Measurements from ENCODE around the gene ADAM30.

The ADAM30 gene

DNA sequence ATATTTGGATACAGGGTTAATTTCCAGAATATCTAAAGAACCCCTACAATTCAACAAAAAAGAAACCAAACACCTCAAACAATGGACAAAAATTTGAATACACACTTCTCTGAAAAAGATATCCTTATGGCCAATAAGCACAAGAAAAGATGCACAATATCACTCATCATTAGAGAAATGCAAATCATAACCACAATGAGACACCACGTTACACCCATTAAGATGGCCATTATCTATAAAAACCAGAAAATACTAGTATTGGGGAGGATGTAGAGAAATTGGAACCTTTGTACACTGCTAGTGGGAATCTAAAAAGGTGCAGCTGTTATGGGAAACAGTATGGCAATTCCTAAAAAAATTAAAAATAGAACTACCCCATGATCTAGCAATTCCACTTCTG, 4.9 kb downstream of the ADAM30 start (continued):
- TF ChIP-seq, protein P1, sequence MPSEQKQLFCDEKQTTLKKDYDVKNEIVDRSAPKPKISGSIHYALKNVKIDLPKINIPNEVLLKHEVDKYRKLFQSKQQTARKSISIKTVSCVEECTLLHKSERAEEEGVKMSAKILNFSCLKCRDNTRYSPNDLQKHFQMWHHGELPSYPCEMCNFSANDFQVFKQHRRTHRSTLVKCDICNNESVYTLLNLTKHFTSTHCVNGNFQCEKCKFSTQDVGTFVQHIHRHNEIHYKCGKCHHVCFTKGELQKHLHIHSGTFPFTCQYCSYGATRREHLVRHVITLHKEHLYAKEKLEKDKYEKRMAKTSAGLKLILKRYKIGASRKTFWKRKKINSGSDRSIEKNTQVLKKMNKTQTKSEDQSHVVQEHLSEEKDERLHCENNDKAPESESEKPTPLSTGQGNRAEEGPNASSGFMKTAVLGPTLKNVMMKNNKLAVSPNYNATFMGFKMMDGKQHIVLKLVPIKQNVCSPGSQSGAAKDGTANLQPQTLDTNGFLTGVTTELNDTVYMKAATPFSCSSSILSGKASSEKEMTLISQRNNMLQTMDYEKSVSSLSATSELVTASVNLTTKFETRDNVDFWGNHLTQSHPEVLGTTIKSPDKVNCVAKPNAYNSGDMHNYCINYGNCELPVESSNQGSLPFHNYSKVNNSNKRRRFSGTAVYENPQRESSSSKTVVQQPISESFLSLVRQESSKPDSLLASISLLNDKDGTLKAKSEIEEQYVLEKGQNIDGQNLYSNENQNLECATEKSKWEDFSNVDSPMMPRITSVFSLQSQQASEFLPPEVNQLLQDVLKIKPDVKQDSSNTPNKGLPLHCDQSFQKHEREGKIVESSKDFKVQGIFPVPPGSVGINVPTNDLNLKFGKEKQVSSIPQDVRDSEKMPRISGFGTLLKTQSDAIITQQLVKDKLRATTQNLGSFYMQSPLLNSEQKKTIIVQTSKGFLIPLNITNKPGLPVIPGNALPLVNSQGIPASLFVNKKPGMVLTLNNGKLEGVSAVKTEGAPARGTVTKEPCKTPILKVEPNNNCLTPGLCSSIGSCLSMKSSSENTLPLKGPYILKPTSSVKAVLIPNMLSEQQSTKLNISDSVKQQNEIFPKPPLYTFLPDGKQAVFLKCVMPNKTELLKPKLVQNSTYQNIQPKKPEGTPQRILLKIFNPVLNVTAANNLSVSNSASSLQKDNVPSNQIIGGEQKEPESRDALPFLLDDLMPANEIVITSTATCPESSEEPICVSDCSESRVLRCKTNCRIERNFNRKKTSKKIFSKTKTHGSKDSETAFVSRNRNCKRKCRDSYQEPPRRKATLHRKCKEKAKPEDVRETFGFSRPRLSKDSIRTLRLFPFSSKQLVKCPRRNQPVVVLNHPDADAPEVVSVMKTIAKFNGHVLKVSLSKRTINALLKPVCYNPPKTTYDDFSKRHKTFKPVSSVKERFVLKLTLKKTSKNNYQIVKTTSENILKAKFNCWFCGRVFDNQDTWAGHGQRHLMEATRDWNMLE (tag by site-specific recombination; conservative IDR thresholded peaks at IDR 0.05; ENCODE audit: low read depth) = no peak
- TF ChIP-seq ZNF394 (tag by site-specific recombination; IDR thresholded peaks at IDR 0.05; ENCODE audit: borderline replicate concordance) = no peak
- TF ChIP-seq, protein P2, sequence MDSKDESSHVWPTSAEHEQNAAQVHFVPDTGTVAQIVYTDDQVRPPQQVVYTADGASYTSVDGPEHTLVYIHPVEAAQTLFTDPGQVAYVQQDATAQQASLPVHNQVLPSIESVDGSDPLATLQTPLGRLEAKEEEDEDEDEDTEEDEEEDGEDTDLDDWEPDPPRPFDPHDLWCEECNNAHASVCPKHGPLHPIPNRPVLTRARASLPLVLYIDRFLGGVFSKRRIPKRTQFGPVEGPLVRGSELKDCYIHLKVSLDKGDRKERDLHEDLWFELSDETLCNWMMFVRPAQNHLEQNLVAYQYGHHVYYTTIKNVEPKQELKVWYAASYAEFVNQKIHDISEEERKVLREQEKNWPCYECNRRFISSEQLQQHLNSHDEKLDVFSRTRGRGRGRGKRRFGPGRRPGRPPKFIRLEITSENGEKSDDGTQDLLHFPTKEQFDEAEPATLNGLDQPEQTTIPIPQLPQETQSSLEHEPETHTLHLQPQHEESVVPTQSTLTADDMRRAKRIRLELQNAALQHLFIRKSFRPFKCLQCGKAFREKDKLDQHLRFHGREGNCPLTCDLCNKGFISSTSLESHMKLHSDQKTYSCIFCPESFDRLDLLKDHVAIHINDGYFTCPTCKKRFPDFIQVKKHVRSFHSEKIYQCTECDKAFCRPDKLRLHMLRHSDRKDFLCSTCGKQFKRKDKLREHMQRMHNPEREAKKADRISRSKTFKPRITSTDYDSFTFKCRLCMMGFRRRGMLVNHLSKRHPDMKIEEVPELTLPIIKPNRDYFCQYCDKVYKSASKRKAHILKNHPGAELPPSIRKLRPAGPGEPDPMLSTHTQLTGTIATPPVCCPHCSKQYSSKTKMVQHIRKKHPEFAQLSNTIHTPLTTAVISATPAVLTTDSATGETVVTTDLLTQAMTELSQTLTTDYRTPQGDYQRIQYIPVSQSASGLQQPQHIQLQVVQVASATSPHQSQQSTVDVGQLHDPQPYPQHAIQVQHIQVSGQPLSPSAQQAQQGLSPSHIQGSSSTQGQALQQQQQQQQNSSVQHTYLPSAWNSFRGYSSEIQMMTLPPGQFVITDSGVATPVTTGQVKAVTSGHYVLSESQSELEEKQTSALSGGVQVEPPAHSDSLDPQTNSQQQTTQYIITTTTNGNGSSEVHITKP (tag by site-specific recombination; IDR thresholded peaks at IDR 0.05) = no peak
- TF ChIP-seq, protein P3, sequence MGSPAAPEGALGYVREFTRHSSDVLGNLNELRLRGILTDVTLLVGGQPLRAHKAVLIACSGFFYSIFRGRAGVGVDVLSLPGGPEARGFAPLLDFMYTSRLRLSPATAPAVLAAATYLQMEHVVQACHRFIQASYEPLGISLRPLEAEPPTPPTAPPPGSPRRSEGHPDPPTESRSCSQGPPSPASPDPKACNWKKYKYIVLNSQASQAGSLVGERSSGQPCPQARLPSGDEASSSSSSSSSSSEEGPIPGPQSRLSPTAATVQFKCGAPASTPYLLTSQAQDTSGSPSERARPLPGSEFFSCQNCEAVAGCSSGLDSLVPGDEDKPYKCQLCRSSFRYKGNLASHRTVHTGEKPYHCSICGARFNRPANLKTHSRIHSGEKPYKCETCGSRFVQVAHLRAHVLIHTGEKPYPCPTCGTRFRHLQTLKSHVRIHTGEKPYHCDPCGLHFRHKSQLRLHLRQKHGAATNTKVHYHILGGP (tag by site-specific recombination; IDR thresholded peaks at IDR 0.05) = no peak
- TF ChIP-seq, protein P4, sequence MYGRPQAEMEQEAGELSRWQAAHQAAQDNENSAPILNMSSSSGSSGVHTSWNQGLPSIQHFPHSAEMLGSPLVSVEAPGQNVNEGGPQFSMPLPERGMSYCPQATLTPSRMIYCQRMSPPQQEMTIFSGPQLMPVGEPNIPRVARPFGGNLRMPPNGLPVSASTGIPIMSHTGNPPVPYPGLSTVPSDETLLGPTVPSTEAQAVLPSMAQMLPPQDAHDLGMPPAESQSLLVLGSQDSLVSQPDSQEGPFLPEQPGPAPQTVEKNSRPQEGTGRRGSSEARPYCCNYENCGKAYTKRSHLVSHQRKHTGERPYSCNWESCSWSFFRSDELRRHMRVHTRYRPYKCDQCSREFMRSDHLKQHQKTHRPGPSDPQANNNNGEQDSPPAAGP (tag by site-specific recombination; IDR thresholded peaks at IDR 0.05) = no peak
- no peak for TF ChIP-seq HOXD13 (CRISPR knock-in tag; IDR thresholded peaks at IDR 0.05; ENCODE audit: borderline replicate concordance)
- no peak for TF ChIP-seq ZNF544 (tag by site-specific recombination; IDR thresholded peaks at IDR 0.05)
- TF ChIP-seq ZNF157 (tag by site-specific recombination; IDR thresholded peaks at IDR 0.05) = no peak
- no peak for TF ChIP-seq IKZF3 (tag by site-specific recombination; IDR thresholded peaks at IDR 0.05)
- TF ChIP-seq, protein P5, sequence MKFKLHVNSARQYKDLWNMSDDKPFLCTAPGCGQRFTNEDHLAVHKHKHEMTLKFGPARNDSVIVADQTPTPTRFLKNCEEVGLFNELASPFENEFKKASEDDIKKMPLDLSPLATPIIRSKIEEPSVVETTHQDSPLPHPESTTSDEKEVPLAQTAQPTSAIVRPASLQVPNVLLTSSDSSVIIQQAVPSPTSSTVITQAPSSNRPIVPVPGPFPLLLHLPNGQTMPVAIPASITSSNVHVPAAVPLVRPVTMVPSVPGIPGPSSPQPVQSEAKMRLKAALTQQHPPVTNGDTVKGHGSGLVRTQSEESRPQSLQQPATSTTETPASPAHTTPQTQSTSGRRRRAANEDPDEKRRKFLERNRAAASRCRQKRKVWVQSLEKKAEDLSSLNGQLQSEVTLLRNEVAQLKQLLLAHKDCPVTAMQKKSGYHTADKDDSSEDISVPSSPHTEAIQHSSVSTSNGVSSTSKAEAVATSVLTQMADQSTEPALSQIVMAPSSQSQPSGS (tag by site-specific recombination; IDR thresholded peaks at IDR 0.05; ENCODE audit: low read depth) = no peak

DNA sequence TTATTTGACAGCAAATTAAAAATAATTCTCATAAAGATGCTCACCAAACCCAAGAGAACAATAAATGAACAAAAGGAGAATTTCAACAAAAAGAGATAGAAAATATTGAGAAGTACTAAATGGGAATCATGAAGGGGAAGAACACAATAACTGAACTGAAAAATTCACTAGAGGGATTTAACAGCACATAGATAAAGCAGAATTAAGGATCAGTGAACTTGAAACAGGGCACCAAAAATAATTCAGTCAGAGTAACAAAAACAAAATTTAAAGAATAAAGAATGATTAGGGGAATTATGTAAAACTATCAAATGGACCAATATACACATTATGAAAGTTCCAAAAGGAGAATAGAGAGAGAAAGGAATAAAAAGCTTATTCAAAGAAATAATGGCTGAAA, 7.8 kb downstream of the ADAM30 start:
- no peak for TF ChIP-seq HOXC10 (CRISPR knock-in tag; IDR thresholded peaks at IDR 0.05)
- no peak for TF ChIP-seq ZNF354C (tag by site-specific recombination; IDR thresholded peaks at IDR 0.05; ENCODE audit: borderline replicate concordance, low read depth)
- TF ChIP-seq IKZF3 (tag by site-specific recombination; IDR thresholded peaks at IDR 0.05) = no peak
- peak; percentile 86 for TF ChIP-seq SETDB1 (IDR thresholded peaks at IDR 0.05; ENCODE audit: insufficient read length, low read length)
- TF ChIP-seq TRIM28 (IDR thresholded peaks at IDR 0.05; ENCODE audit: borderline replicate concordance, low read length) = peak; percentile 73; the same call in 1 of the 2 replicates
- TF ChIP-seq ZNF623 (tag by site-specific recombination; IDR thresholded peaks at IDR 0.05) = no peak
- H3K4me3 ChIP-seq (ENCODE audit: low read depth, low read length) = no peak overlapping the region
- POLR2A ChIA-PET = no interaction called here
- H3K9me3 ChIP-seq (ENCODE audit: control insufficient read depth, insufficient read depth, low read depth, low read length) = no peaks in the 10 kb centered on the region
- CTCF ChIA-PET = interaction anchor here (1.3 kb wide), 1 partner anchor 79 kb away, joined by 4 read pairs; no protein-coding TSS in a partner anchor
- no peaks in the 10 kb centered on the region for H3K36me3 ChIP-seq (ENCODE audit: control insufficient read depth in 2 of 2, insufficient read depth in 1 of 2, low read length in 2 of 2)
- no peak overlapping the region for H3K27ac ChIP-seq (ENCODE audit: extremely low read depth, low read depth, low read length)
- no peaks in the 10 kb centered on the region for H3K4me1 ChIP-seq (ENCODE audit: control insufficient read depth, insufficient read depth, low read length)

Data from HEK293 (cell line).